ENCODE data around the gene ANKDD1A.

GRCh38 chr15:64921711-64922110, 10.0 kb downstream of the ANKDD1A start:
- TF ChIP-seq CTCF (IDR thresholded peaks at IDR 0.05), result no peak
- no peak for TF ChIP-seq POLR2AphosphoS5 (IDR thresholded peaks at IDR 0.05; ENCODE audit: low read depth, low read length)
- TF ChIP-seq TCF7L2 (IDR thresholded peaks at IDR 0.05; ENCODE audit: low read depth, low read length), result no peak
- no peak for TF ChIP-seq SIN3A (IDR thresholded peaks at IDR 0.05; ENCODE audit: borderline replicate concordance, insufficient read depth, low read depth, low read length)

Data from Panc1 (cell line).